H9 (cell line): ENCODE results near the gene MTO1. TPM values are rescaled to one million over a fixed set of nuclear protein-coding genes. Genes with fewer than 3 reads are reported as not detected.

Experiments
- DNase-seq: peaks from one replicate; pipeline ENCODE4 v3.0.0-alpha.2; 2017
- H2AFZ ChIP-seq: one replicate; pipeline ENCODE4 v1.6.1; 2013; ENCODE audit warnings: mild to moderate bottlenecking, low read length, control low read depth, moderate library complexity
- H2AK5ac ChIP-seq: 2 replicates; pipeline ENCODE4 v1.6.1; 2013; ENCODE audit warnings: low read length, control low read depth, mixed read lengths; ENCODE audit not compliant: insufficient read length
- H2BK120ac ChIP-seq: one replicate; pipeline ENCODE4 v1.6.1; 2013; ENCODE audit warnings: low read depth, mild to moderate bottlenecking, low read length, control low read depth, inconsistent platforms; ENCODE audit not compliant: poor library complexity, severe bottlenecking
- H2BK12ac ChIP-seq: 2 replicates; pipeline ENCODE4 v1.6.1; 2013; ENCODE audit warnings: low read length, control low read depth, mixed read lengths, low read depth; ENCODE audit not compliant: insufficient read length
- H2BK15ac ChIP-seq: 2 replicates; pipeline ENCODE4 v1.6.1; 2013; ENCODE audit warnings: low read depth, low read length, control low read depth
- H2BK20ac ChIP-seq: one replicate; pipeline ENCODE4 v1.6.1; 2013; ENCODE audit warnings: low read depth, mild to moderate bottlenecking, low read length, control low read depth, inconsistent platforms; ENCODE audit not compliant: poor library complexity, severe bottlenecking
- H2BK5ac ChIP-seq: 2 replicates; pipeline ENCODE4 v1.6.1; 2013; ENCODE audit warnings: low read length, control low read depth, mixed read lengths; ENCODE audit not compliant: insufficient read length
- H3K14ac ChIP-seq: 2 replicates; pipeline ENCODE4 v1.6.1; 2013; ENCODE audit warnings: low read length, control low read depth; ENCODE audit not compliant: insufficient read depth
- H3K18ac ChIP-seq: 2 replicates; pipeline ENCODE4 v1.6.1; 2013; ENCODE audit warnings: low read depth, mild to moderate bottlenecking, mixed read lengths, low read length, control low read depth; ENCODE audit not compliant: insufficient read length
- H3K23ac ChIP-seq: 2 replicates; pipeline ENCODE4 v1.6.1; 2013; ENCODE audit warnings: low read length, control low read depth, mixed read lengths, low read depth; ENCODE audit not compliant: insufficient read length
- H3K23me2 ChIP-seq: 2 replicates; pipeline ENCODE4 v1.6.1; 2013; ENCODE audit warnings: low read depth, mild to moderate bottlenecking, mixed read lengths, low read length, control low read depth; ENCODE audit not compliant: insufficient read length, poor library complexity, severe bottlenecking
- H3K27ac ChIP-seq: 2 replicates; pipeline ENCODE4 v1.5.1; 2013; ENCODE audit warnings: low read length, control low read depth, mixed read lengths, low read depth; ENCODE audit not compliant: insufficient read length
- H3K27me3 ChIP-seq: 2 replicates; pipeline ENCODE4 v1.6.1; 2013; ENCODE audit warnings: low read length, control low read depth, inconsistent platforms; ENCODE audit not compliant: insufficient read depth
- H3K4ac ChIP-seq: 2 replicates; pipeline ENCODE4 v1.6.1; 2013; ENCODE audit warnings: low read depth, mild to moderate bottlenecking, control low read depth, inconsistent platforms, low read length, moderate library complexity
- H3K4me1 ChIP-seq: 2 replicates; pipeline ENCODE4 v1.6.1; 2013; ENCODE audit warnings: low read length, control low read depth, inconsistent platforms; ENCODE audit not compliant: insufficient read depth
- H3K4me2 ChIP-seq: 2 replicates; pipeline ENCODE4 v1.6.1; 2013; ENCODE audit warnings: low read length, control low read depth, mixed read lengths; ENCODE audit not compliant: insufficient read length, insufficient read depth
- H3K56ac ChIP-seq: 2 replicates; pipeline ENCODE4 v1.6.1; 2013; ENCODE audit warnings: low read depth, mild to moderate bottlenecking, mixed read lengths, low read length, control low read depth; ENCODE audit not compliant: insufficient read length
- H3K79me1 ChIP-seq: 2 replicates; pipeline ENCODE4 v1.6.1; 2013; ENCODE audit warnings: low read depth, mild to moderate bottlenecking, moderate library complexity, low read length, control low read depth, inconsistent platforms; ENCODE audit not compliant: insufficient read depth, poor library complexity, severe bottlenecking
- H3K79me2 ChIP-seq: 2 replicates; pipeline ENCODE4 v1.6.1; 2013; ENCODE audit warnings: low read length, control low read depth, inconsistent platforms; ENCODE audit not compliant: insufficient read depth
- H3K9ac ChIP-seq: 2 replicates; pipeline ENCODE4 v1.6.1; 2013; ENCODE audit warnings: low read length, control low read depth, mixed read lengths; ENCODE audit not compliant: insufficient read length; ENCODE audit errors: extremely low read depth
- H3K9me3 ChIP-seq: one replicate; pipeline ENCODE4 v1.6.1; 2013; ENCODE audit warnings: low read depth, low read length, inconsistent platforms; ENCODE audit not compliant: control insufficient read depth
- H3T11ph ChIP-seq: one replicate; pipeline ENCODE4 v1.6.1; 2013; ENCODE audit warnings: mild to moderate bottlenecking, low read length, control low read depth, inconsistent platforms
- H4K20me1 ChIP-seq: one replicate; pipeline ENCODE4 v1.6.1; 2013; ENCODE audit not compliant: control insufficient read depth, insufficient read length, insufficient read depth
- H4K5ac ChIP-seq: 2 replicates; pipeline ENCODE4 v1.6.1; 2013; ENCODE audit warnings: low read depth, mild to moderate bottlenecking, mixed read lengths, low read length, control low read depth; ENCODE audit not compliant: insufficient read length
- H4K8ac ChIP-seq: replicated peaks from 2 replicates; pipeline ENCODE4 v1.6.1; 2013; ENCODE audit warnings: low read length, control low read depth, mixed read lengths, low read depth; ENCODE audit not compliant: insufficient read length
- H4K91ac ChIP-seq: 2 replicates; pipeline ENCODE4 v1.6.1; 2013; ENCODE audit warnings: low read depth, mild to moderate bottlenecking, moderate library complexity, mixed read lengths, low read length, control low read depth; ENCODE audit not compliant: insufficient read length
- H3K27ac Mint-ChIP-seq, 3 experiments: 2 replicates in 2 of 3; 3 replicates in 1 of 3; pipeline ENCODE4 v1.8.0; 2020 to 2021; ENCODE audit warnings: mixed read lengths in 3 of 3, mild to moderate bottlenecking in 1 of 3, moderate library complexity in 1 of 3
- H3K27me3 Mint-ChIP-seq: 2 replicates; pipeline ENCODE4 v1.8.0; 2021; ENCODE audit warnings: low read depth, mild to moderate bottlenecking, moderate library complexity, mixed read lengths
- H3K36me3 Mint-ChIP-seq, 3 experiments: 2 replicates in 2 of 3; 3 replicates in 1 of 3; pipeline ENCODE4 v1.8.0; 2020 to 2021; ENCODE audit warnings: low read depth in 3 of 3, mixed read lengths in 3 of 3; ENCODE audit not compliant: insufficient read depth in 1 of 3
- H3K4me1 Mint-ChIP-seq, 2 experiments: 2 replicates each; pipeline ENCODE4 v1.8.0; 2020; ENCODE audit warnings: mixed read lengths in 2 of 2
- H3K4me3 Mint-ChIP-seq, 2 experiments: 2 replicates in 1 of 2; 3 replicates in 1 of 2; pipeline ENCODE4 v1.8.0; 2020 to 2021; ENCODE audit warnings: mild to moderate bottlenecking in 2 of 2, mixed read lengths in 2 of 2, moderate library complexity in 1 of 2
- H3K9me3 Mint-ChIP-seq, 2 experiments: 2 replicates in 1 of 2; 3 replicates in 1 of 2; pipeline ENCODE4 v1.8.0; 2020; ENCODE audit warnings: mild to moderate bottlenecking in 2 of 2, mixed read lengths in 2 of 2, moderate library complexity in 1 of 2
- WGBS: extraction: QIAGEN DNeasy Blood & Tissue Kit; methylation state at CpG from one replicate; pipeline ENCODE4 v1.1.7; 2013; ENCODE audit warnings: missing lambda C conversion rate, low lambda C conversion rate, mixed read lengths; ENCODE audit not compliant: insufficient read length; ENCODE audit errors: extremely low coverage; 5-methylcytosine and 5-hydroxymethylcytosine counted together
- total RNA-seq: library from RNA; stranded (reverse); gene quantifications from 2 replicates; pipeline ENCODE4 v1.2.1, GENCODE V29; 2021
- TF ChIP-seq, protein P1 (sequence below): fragments of 200-600 bp; sonication (generic); conservative IDR thresholded peaks from 3 replicates; pipeline ENCODE4 v1.8.0; 2021; ENCODE audit warnings: antibody characterized with exemption, mild to moderate bottlenecking

Gene MTO1
- total RNA-seq, 1 experiment from 2014 or later = 27.8 TPM

DNA sequence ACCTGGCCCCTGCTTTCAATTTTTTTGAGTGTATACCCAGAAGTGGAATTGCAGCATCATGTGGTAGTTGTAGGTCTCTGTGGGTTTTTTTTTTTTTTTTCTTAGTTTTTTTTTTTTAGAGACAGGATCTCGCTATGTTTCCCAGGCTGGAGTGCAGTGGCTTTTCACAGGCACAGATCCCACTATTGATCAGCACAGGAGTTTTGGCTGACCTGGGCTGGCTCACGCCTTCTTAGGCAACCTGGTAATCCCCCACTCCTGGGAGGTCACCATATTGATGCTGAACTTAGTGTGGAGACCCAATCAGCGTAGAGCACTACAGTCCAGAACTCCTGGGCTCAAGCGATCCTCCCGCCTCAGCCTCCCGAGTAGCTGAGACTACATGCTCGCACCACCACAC, 25.9 kb downstream of the MTO1 start:
- no peak overlapping the region for H3K9ac ChIP-seq
- H3T11ph ChIP-seq = no peak overlapping the region
- no peaks in the 10 kb centered on the region for H3K23me2 ChIP-seq
- H3K9me3 Mint-ChIP-seq = peaks cover 0 to 2% of the 10 kb centered on the region in 2 experiments; a peak in 4 of 5 replicates
- TF ChIP-seq, protein P1, sequence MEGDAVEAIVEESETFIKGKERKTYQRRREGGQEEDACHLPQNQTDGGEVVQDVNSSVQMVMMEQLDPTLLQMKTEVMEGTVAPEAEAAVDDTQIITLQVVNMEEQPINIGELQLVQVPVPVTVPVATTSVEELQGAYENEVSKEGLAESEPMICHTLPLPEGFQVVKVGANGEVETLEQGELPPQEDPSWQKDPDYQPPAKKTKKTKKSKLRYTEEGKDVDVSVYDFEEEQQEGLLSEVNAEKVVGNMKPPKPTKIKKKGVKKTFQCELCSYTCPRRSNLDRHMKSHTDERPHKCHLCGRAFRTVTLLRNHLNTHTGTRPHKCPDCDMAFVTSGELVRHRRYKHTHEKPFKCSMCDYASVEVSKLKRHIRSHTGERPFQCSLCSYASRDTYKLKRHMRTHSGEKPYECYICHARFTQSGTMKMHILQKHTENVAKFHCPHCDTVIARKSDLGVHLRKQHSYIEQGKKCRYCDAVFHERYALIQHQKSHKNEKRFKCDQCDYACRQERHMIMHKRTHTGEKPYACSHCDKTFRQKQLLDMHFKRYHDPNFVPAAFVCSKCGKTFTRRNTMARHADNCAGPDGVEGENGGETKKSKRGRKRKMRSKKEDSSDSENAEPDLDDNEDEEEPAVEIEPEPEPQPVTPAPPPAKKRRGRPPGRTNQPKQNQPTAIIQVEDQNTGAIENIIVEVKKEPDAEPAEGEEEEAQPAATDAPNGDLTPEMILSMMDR = no peak
- H3K79me2 ChIP-seq = no peaks in the 10 kb centered on the region
- H4K91ac ChIP-seq = no peak overlapping the region
- H3K27ac ChIP-seq = no peak overlapping the region
- no peak overlapping the region for H2BK15ac ChIP-seq
- H3K36me3 Mint-ChIP-seq = peaks cover 41 to 81% (median 58%) of the 10 kb centered on the region in 3 experiments
- H3K4me1 ChIP-seq = no peaks in the 10 kb centered on the region
- H3K4me2 ChIP-seq = no peak overlapping the region
- no peaks in the 10 kb centered on the region for H3K9me3 ChIP-seq
- DNase-seq = no peak
- H3K4me1 Mint-ChIP-seq = no peaks in the 10 kb centered on the region
- no peak overlapping the region for H3K56ac ChIP-seq
- H3K4me3 Mint-ChIP-seq = no peak overlapping the region
- no peak overlapping the region for H3K4ac ChIP-seq
- H4K8ac ChIP-seq = no peak overlapping the region
- no peak overlapping the region for H2BK5ac ChIP-seq
- H2BK120ac ChIP-seq = no peak overlapping the region
- H3K27me3 Mint-ChIP-seq = no peaks in the 10 kb centered on the region
- no peaks in the 10 kb centered on the region for H3K79me1 ChIP-seq
- H2BK12ac ChIP-seq = no peak overlapping the region
- no peak overlapping the region for H3K18ac ChIP-seq
- WGBS = no CpG with 5 or more reads among the region's 7 CpGs
- H2AK5ac ChIP-seq = no peak overlapping the region
- no peaks in the 10 kb centered on the region for H4K20me1 ChIP-seq
- no peak overlapping the region for H3K14ac ChIP-seq
- H3K27me3 ChIP-seq = no peaks in the 10 kb centered on the region
- H2AFZ ChIP-seq = no peak overlapping the region
- no peak overlapping the region for H2BK20ac ChIP-seq
- no peak overlapping the region for H3K27ac Mint-ChIP-seq
- H3K23ac ChIP-seq = no peak overlapping the region
- H4K5ac ChIP-seq = no peak overlapping the region
